Nephron (organoid): ENCODE data around the gene TNFSF15.

Experiments used
- H3K27ac Mint-ChIP-seq, 3 experiments: 2 replicates each; pipeline ENCODE4 v1.8.0; 2020; ENCODE audit warnings: mixed read lengths in 3 of 3, mild to moderate bottlenecking in 2 of 3, moderate library complexity in 1 of 3
- H3K27me3 Mint-ChIP-seq: 2 replicates; pipeline ENCODE4 v1.8.0; 2021; ENCODE audit warnings: low read depth, mild to moderate bottlenecking, moderate library complexity, mixed read lengths
- H3K36me3 Mint-ChIP-seq: 2 replicates; pipeline ENCODE4 v1.8.0; 2020; ENCODE audit warnings: low read depth, mixed read lengths
- H3K4me1 Mint-ChIP-seq: 2 replicates; pipeline ENCODE4 v1.8.0; 2020; ENCODE audit warnings: mixed read lengths
- H3K4me3 Mint-ChIP-seq, 3 experiments: 2 replicates each; pipeline ENCODE4 v1.8.0; 2020; ENCODE audit warnings: mild to moderate bottlenecking in 3 of 3, mixed read lengths in 3 of 3, moderate library complexity in 2 of 3
- H3K9me3 Mint-ChIP-seq: 2 replicates; pipeline ENCODE4 v1.8.0; 2020; ENCODE audit warnings: mixed read lengths
- CTCF ChIP-seq, 3 experiments: fragments of 200-600 bp; sonication (generic); IDR thresholded peaks; one replicate each; pipeline ENCODE4 v1.5.0; 2021; ENCODE audit warnings: antibody characterized with exemption in 3 of 3; ENCODE audit not compliant: unreplicated experiment in 3 of 3

Gene TNFSF15

GRCh38 chr9:114844766-114845165 lies 38.9 kb upstream of the TNFSF15 start:
- TF ChIP-seq CTCF (IDR thresholded peaks at IDR 0.05; ENCODE audit: unreplicated experiment in 3 of 3): no peak
- no peak overlapping the region for H3K4me3 Mint-ChIP-seq
- H3K4me1 Mint-ChIP-seq: no peaks in the 10 kb centered on the region
- no peak overlapping the region for H3K27ac Mint-ChIP-seq
- no peaks in the 10 kb centered on the region for H3K27me3 Mint-ChIP-seq
- no peaks in the 10 kb centered on the region for H3K36me3 Mint-ChIP-seq
- peaks cover 17% of the 10 kb centered on the region for H3K9me3 Mint-ChIP-seq

GRCh38 chr9:114837923-114838322 lies 32.1 kb upstream of the TNFSF15 start:
- Mint-ChIP-seq H3K4me3 (no peak overlapping the region), H3K36me3 (peaks cover 3% of the 10 kb centered on the region), H3K9me3 (peaks cover 21% of the 10 kb centered on the region), H3K4me1 (no peaks in the 10 kb centered on the region), H3K27ac (no peak overlapping the region), H3K27me3 (peaks cover 3% of the 10 kb centered on the region)
- no peak for TF ChIP-seq CTCF (IDR thresholded peaks at IDR 0.05; ENCODE audit: unreplicated experiment in 3 of 3)

- Mint-ChIP-seq H3K9me3 (peaks cover 23% of the 10 kb centered on the region), H3K4me3 (no peak overlapping the region), H3K4me1 (no peaks in the 10 kb centered on the region), H3K27ac (no peak overlapping the region), H3K27me3 (peaks cover 3% of the 10 kb centered on the region), H3K36me3 (peaks cover 3% of the 10 kb centered on the region)
- TF ChIP-seq CTCF (IDR thresholded peaks at IDR 0.05; ENCODE audit: unreplicated experiment in 3 of 3): no peak
Observed at GRCh38 chr9:114836769-114837168, 30.9 kb upstream of the TNFSF15 start.

GRCh38 chr9:114834386-114834785 lies 28.5 kb upstream of the TNFSF15 start:
- no peak overlapping the region for H3K4me3 Mint-ChIP-seq
- peaks cover 3% of the 10 kb centered on the region for H3K36me3 Mint-ChIP-seq
- peaks cover 3% of the 10 kb centered on the region for H3K27me3 Mint-ChIP-seq
- no peaks in the 10 kb centered on the region for H3K4me1 Mint-ChIP-seq
- TF ChIP-seq CTCF (IDR thresholded peaks at IDR 0.05; ENCODE audit: unreplicated experiment in 3 of 3): no peak
- H3K9me3 Mint-ChIP-seq: peaks cover 7% of the 10 kb centered on the region
- no peak overlapping the region for H3K27ac Mint-ChIP-seq

GRCh38 chr9:114830546-114830945 lies 24.7 kb upstream of the TNFSF15 start:
- Mint-ChIP-seq H3K27me3 (peaks cover 4% of the 10 kb centered on the region), H3K27ac (no peak overlapping the region), H3K4me1 (no peaks in the 10 kb centered on the region), H3K4me3 (no peak overlapping the region), H3K36me3 (no peaks in the 10 kb centered on the region), H3K9me3 (peaks cover 2% of the 10 kb centered on the region)
- TF ChIP-seq CTCF (IDR thresholded peaks at IDR 0.05; ENCODE audit: unreplicated experiment in 3 of 3): no peak

GRCh38 chr9:114829574-114830440 lies 24.0 kb upstream of the TNFSF15 start:
- Mint-ChIP-seq H3K9me3 (peaks cover 2% of the 10 kb centered on the region), H3K4me3 (no peak overlapping the region), H3K36me3 (no peaks in the 10 kb centered on the region), H3K27me3 (peaks cover 4% of the 10 kb centered on the region), H3K27ac (no peak overlapping the region), H3K4me1 (no peaks in the 10 kb centered on the region)
- no peak for TF ChIP-seq CTCF (IDR thresholded peaks at IDR 0.05; ENCODE audit: unreplicated experiment in 3 of 3)
